Lower lobe of right lung (tissue), 2 donors: ENCODE results near the gene MAGI1. TPM values are rescaled to one million over a fixed set of nuclear protein-coding genes. Genes with fewer than 3 reads are reported as not detected.
A peak's percentile ranks its signal among the peaks of the same experiment; 100 is the strongest.
"Not testable (repeated sequence)": the region's sequence is repeated elsewhere in the genome, so short reads cannot be mapped to it uniquely, and the experiment has no call there.

Experiments used
- ATAC-seq, 2 donors: fragments of 200-7000 bp; cut with Tn5 transposase; one replicate each; pipeline ENCODE4 v1.9.1; 2020 to 2022; ENCODE audit warnings: mild to moderate bottlenecking in 2 of 2, moderate library complexity in 2 of 2
- DNase-seq: peaks from one replicate; pipeline ENCODE4 v3.0.0-alpha.2; 2020
- H3K27ac ChIP-seq: fragments of 200-600 bp; one replicate; pipeline ENCODE4 v1.8.0; 2022
- H3K27me3 ChIP-seq: fragments of 200-600 bp; one replicate; pipeline ENCODE4 v1.8.0; 2022; ENCODE audit warnings: low read depth
- H3K36me3 ChIP-seq: fragments of 200-600 bp; one replicate; pipeline ENCODE4 v1.8.0; 2022; ENCODE audit warnings: mild to moderate bottlenecking
- H3K4me1 ChIP-seq: fragments of 200-600 bp; one replicate; pipeline ENCODE4 v1.8.0; 2022
- H3K4me3 ChIP-seq: fragments of 200-600 bp; one replicate; pipeline ENCODE4 v1.8.0; 2022; ENCODE audit warnings: mild to moderate bottlenecking
- H3K9me3 ChIP-seq: fragments of 200-600 bp; one replicate; pipeline ENCODE4 v1.8.0; 2022
- CTCF ChIP-seq: fragments of 200-600 bp; IDR thresholded peaks from one replicate; pipeline ENCODE4 v1.8.0; 2022; ENCODE audit warnings: antibody characterized with exemption, mild to moderate bottlenecking
- intact Hi-C: fragments of 100-400 bp; cut with DNase I; formaldehyde crosslinking; loops from one replicate; pipeline ENCODE4 v1.11.0; 2022
- total RNA-seq: library from RNA; stranded (reverse); fragmentation: NEBNext Ultra II Directional; extraction: Animal tissue kit (Norgen Biotek cat#: 25700); gene quantifications from one replicate; pipeline ENCODE4 v1.2.1, GENCODE V29; 2021
- donor health status: DM: no; HTN: yes; CAD: no; lungs with severe emphysema.

Gene MAGI1
- total RNA-seq, 1 donor from 2014 or later, result 35.5 TPM

- TF ChIP-seq CTCF, result no peak
- DNase-seq, result no peak
- H3K27ac ChIP-seq, result no peak overlapping the region
Measured at GRCh38 chr3:65569129-65569528, 469.6 kb downstream of the MAGI1 start.

GRCh38 chr3:65568497-65568896 is 470.2 kb downstream of the MAGI1 start:
- Histone ChIP-seq H3K9me3 (no peaks in the 10 kb centered on the region), H3K27ac (no peak overlapping the region), H3K4me1 (no peaks in the 10 kb centered on the region), H3K4me3 (no peak overlapping the region), H3K27me3 (no peaks in the 10 kb centered on the region), H3K36me3 (no peaks in the 10 kb centered on the region)
- ATAC-seq (peak in 1 of 2 donors; percentile 50), DNase-seq (no peak)
- intact Hi-C loops, result no loop called here
- no peak for TF ChIP-seq CTCF

More at GRCh38 chr3:65569129-65569528, 469.6 kb downstream of the MAGI1 start:
- Histone ChIP-seq H3K9me3 (no peaks in the 10 kb centered on the region), H3K4me1 (no peaks in the 10 kb centered on the region), H3K36me3 (no peaks in the 10 kb centered on the region), H3K4me3 (no peak overlapping the region), H3K27me3 (no peaks in the 10 kb centered on the region)
- ATAC-seq, result no peak
- intact Hi-C loops, result no loop called here

- H3K9me3 ChIP-seq, H3K4me3 ChIP-seq, H3K36me3 ChIP-seq, ATAC-seq, intact Hi-C loops, H3K27me3 ChIP-seq, DNase-seq, H3K27ac ChIP-seq, H3K4me1 ChIP-seq: not testable (repeated sequence)
Measured at GRCh38 chr3:65565744-65566143, 473.0 kb downstream of the MAGI1 start.

GRCh38 chr3:65564483-65564882 is 474.2 kb downstream of the MAGI1 start:
- DNase-seq (no peak), ATAC-seq (no peak)
- Histone ChIP-seq H3K27me3 (no peaks in the 10 kb centered on the region), H3K9me3 (no peaks in the 10 kb centered on the region), H3K4me1 (no peaks in the 10 kb centered on the region), H3K27ac (no peak overlapping the region), H3K4me3 (no peak overlapping the region), H3K36me3 (no peaks in the 10 kb centered on the region)
- intact Hi-C loops, result no loop called here
- no peak for TF ChIP-seq CTCF

- TF ChIP-seq CTCF, result no peak
- no peaks in the 10 kb centered on the region for H3K4me1 ChIP-seq
- H3K9me3 ChIP-seq, result no peaks in the 10 kb centered on the region
- no peak for DNase-seq
- H3K27ac ChIP-seq, result no peak overlapping the region
- H3K27me3 ChIP-seq, result no peaks in the 10 kb centered on the region
- no peak for ATAC-seq
- no peak overlapping the region for H3K4me3 ChIP-seq
- intact Hi-C loops, result no loop called here
- no peaks in the 10 kb centered on the region for H3K36me3 ChIP-seq
Measured at GRCh38 chr3:65563861-65564260, 474.9 kb downstream of the MAGI1 start.

- intact Hi-C loops, result no loop called here
- H3K4me3 ChIP-seq, result no peak overlapping the region
- H3K4me1 ChIP-seq, result no peaks in the 10 kb centered on the region
- no peaks in the 10 kb centered on the region for H3K9me3 ChIP-seq
- ATAC-seq, result no peak
- no peak overlapping the region for H3K27ac ChIP-seq
- no peak for TF ChIP-seq CTCF
- no peaks in the 10 kb centered on the region for H3K36me3 ChIP-seq
- H3K27me3 ChIP-seq, result no peaks in the 10 kb centered on the region
- no peak for DNase-seq
Measured at GRCh38 chr3:65562447-65562846, 476.3 kb downstream of the MAGI1 start.
